Fibroblast of lung (primary cell): ENCODE data around the gene SSMEM1. TPM values are rescaled to one million over a fixed set of nuclear protein-coding genes. Genes with fewer than 3 reads are reported as not detected.

ENCODE experiments used
- DNase-seq, 2 donors: peaks; one replicate each; pipeline versions ENCODE4 v3.0.0 to v3.0.0-alpha.2; 2010; ENCODE audit warnings: low read depth in 2 of 2
- H2AFZ ChIP-seq: 2 replicates; pipeline ENCODE4 v1.5.1; 2012; ENCODE audit warnings: low read length, control low read depth, inconsistent platforms
- H3K27ac ChIP-seq: 2 replicates; pipeline ENCODE4 v1.5.1; 2011; ENCODE audit warnings: low read length, control low read depth; ENCODE audit not compliant: insufficient read depth
- H3K27me3 ChIP-seq: 2 replicates; pipeline ENCODE4 v1.5.1; 2011; ENCODE audit warnings: mild to moderate bottlenecking, low read length; ENCODE audit not compliant: control insufficient read depth, insufficient read depth
- H3K36me3 ChIP-seq: 2 replicates; pipeline ENCODE4 v1.5.1; 2011; ENCODE audit warnings: low read length; ENCODE audit not compliant: control insufficient read depth, insufficient read depth
- H3K4me1 ChIP-seq: 2 replicates; pipeline ENCODE4 v1.5.1; 2011; ENCODE audit warnings: low read length; ENCODE audit not compliant: control insufficient read depth, insufficient read depth; ENCODE audit errors: extremely low read depth
- H3K4me2 ChIP-seq: 2 replicates; pipeline ENCODE4 v1.5.1; 2011; ENCODE audit warnings: low read length, control low read depth; ENCODE audit not compliant: insufficient read depth; ENCODE audit errors: extremely low read depth
- H3K4me3 ChIP-seq, 4 experiments: fragments of 200-600 bp in 1 of 4; sonication (generic) in 1 of 4; replicated peaks in 1 of 4; 2 replicates each; pipeline ENCODE4 v1.5.1; 2011 to 2016; ENCODE audit warnings: low read length in 4 of 4, low read depth in 3 of 4, mild to moderate bottlenecking in 3 of 4, control low read depth in 2 of 4, inconsistent platforms in 1 of 4, mixed read lengths in 1 of 4; ENCODE audit not compliant: insufficient read depth in 1 of 4; ENCODE audit errors: control extremely low read depth in 1 of 4
- H3K79me2 ChIP-seq: 2 replicates; pipeline ENCODE4 v1.5.1; 2012; ENCODE audit warnings: mild to moderate bottlenecking, low read length, inconsistent platforms; ENCODE audit not compliant: control insufficient read depth, insufficient read depth
- H3K9ac ChIP-seq: 2 replicates; pipeline ENCODE4 v1.5.1; 2011; ENCODE audit warnings: mild to moderate bottlenecking, low read length, control low read depth; ENCODE audit not compliant: insufficient read depth
- H3K9me3 ChIP-seq: 2 replicates; pipeline ENCODE4 v1.5.1; 2012; ENCODE audit warnings: low read depth, low read length; ENCODE audit not compliant: control insufficient read depth, insufficient read depth
- H4K20me1 ChIP-seq: 2 replicates; pipeline ENCODE4 v1.5.1; 2011; ENCODE audit warnings: low read length; ENCODE audit not compliant: control insufficient read depth, insufficient read depth; ENCODE audit errors: extremely low read depth
- CTCF ChIP-seq, 2 donors: IDR thresholded peaks in 1 of 2; conservative IDR thresholded peaks in 1 of 2; 1 replicate in 1 of 2; 2 replicates in 1 of 2; pipeline ENCODE4 v1.5.1; 2011 to 2012; ENCODE audit warnings: low read length in 2 of 2, control low read depth in 1 of 2, inconsistent platforms in 1 of 2, low read depth in 1 of 2, mild to moderate bottlenecking in 1 of 2
- EZH2 ChIP-seq: IDR thresholded peaks from 2 replicates; pipeline ENCODE4 v1.5.1; 2012; ENCODE audit warnings: low read length, control low read depth, mild to moderate bottlenecking; ENCODE audit errors: missing control alignments
- polyA plus RNA-seq, 2 donors: library from polyadenylated mRNA; depleted of rRNA in 1 of 2; stranded (reverse) in 1 of 2; unstranded in 1 of 2; fragments of >200 nt; gene quantifications; 2 replicates each; pipeline ENCODE4 v1.2.1, GENCODE V29; 2011 to 2012; ENCODE audit warnings: missing spikeins in 1 of 2
- total RNA-seq: library from RNA; depleted of rRNA; stranded (reverse); fragments of >200 nt; gene quantifications from 2 replicates; pipeline ENCODE4 v1.2.1, GENCODE V29; 2014

The SSMEM1 gene
- total and polyA plus RNA-seq, 2 donors (not counting 1 experiment from before 2014, with no cell fraction given) = not detected

DNA sequence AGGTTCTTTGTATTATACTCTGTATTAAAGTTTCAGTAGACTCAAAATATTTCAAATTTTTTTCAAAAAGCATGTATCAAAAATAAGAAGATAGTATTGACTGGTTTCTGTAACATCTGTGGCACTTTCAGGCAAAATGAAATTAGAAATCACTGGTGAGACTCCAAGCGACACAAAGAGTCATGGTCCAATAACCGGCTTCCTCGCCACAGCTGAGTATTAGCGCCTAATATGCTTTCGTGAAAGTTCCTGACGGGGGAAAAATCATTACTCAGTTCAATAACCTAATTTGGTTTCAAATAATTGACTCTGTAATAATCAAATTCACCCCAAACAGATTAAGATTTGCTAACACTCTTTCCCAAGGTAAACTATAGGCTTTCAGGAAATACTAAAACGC, 15.9 kb upstream of the SSMEM1 start:
- Histone ChIP-seq H3K27me3 (no peaks in the 10 kb centered on the region), H3K9ac (no peak overlapping the region), H3K36me3 (peaks cover 2% of the 10 kb centered on the region), H3K9me3 (no peaks in the 10 kb centered on the region), H3K79me2 (no peaks in the 10 kb centered on the region), H4K20me1 (no peaks in the 10 kb centered on the region), H3K4me1 (no peaks in the 10 kb centered on the region), H3K4me3 (no peak overlapping the region), H3K4me2 (no peak overlapping the region), H2AFZ (no peak overlapping the region), H3K27ac (no peak overlapping the region)
- no peak for DNase-seq
- TF ChIP-seq CTCF (conservative IDR thresholded peaks at IDR 0.05 in 1 of 2, IDR thresholded peaks at IDR 0.05 in 1 of 2; ENCODE audit: low read depth in 1 of 2, low read length in 2 of 2) = no peak
- no peak for TF ChIP-seq EZH2

- no peaks in the 10 kb centered on the region for H3K27me3 ChIP-seq
- no peak overlapping the region for H3K4me3 ChIP-seq
- DNase-seq = no peak
- no peaks in the 10 kb centered on the region for H4K20me1 ChIP-seq
- peaks cover 6% of the 10 kb centered on the region for H3K36me3 ChIP-seq
- no peak for TF ChIP-seq EZH2
- no peak for TF ChIP-seq CTCF (conservative IDR thresholded peaks at IDR 0.05 in 1 of 2, IDR thresholded peaks at IDR 0.05 in 1 of 2; ENCODE audit: low read depth in 1 of 2, low read length in 2 of 2)
- H3K27ac ChIP-seq = no peak overlapping the region
- H2AFZ ChIP-seq = no peak overlapping the region
- no peaks in the 10 kb centered on the region for H3K79me2 ChIP-seq
- H3K4me2 ChIP-seq = no peak overlapping the region
- H3K4me1 ChIP-seq = no peaks in the 10 kb centered on the region
- H3K9me3 ChIP-seq = no peaks in the 10 kb centered on the region
- H3K9ac ChIP-seq = no peak overlapping the region
Measured at GRCh38 chr7:130195396-130195795, 12.3 kb upstream of the SSMEM1 start.

- no peak overlapping the region for H3K27ac ChIP-seq
- H3K9ac ChIP-seq = no peak overlapping the region
- no peak for TF ChIP-seq EZH2
- TF ChIP-seq CTCF (conservative IDR thresholded peaks at IDR 0.05 in 1 of 2, IDR thresholded peaks at IDR 0.05 in 1 of 2; ENCODE audit: low read depth in 1 of 2, low read length in 2 of 2) = no peak
- no peaks in the 10 kb centered on the region for H4K20me1 ChIP-seq
- H3K4me2 ChIP-seq = no peak overlapping the region
- H2AFZ ChIP-seq = no peak overlapping the region
- H3K79me2 ChIP-seq = no peaks in the 10 kb centered on the region
- H3K9me3 ChIP-seq = no peaks in the 10 kb centered on the region
- H3K27me3 ChIP-seq = no peaks in the 10 kb centered on the region
- DNase-seq = no peak
- no peaks in the 10 kb centered on the region for H3K4me1 ChIP-seq
- peaks cover 6% of the 10 kb centered on the region for H3K36me3 ChIP-seq
- no peak overlapping the region for H3K4me3 ChIP-seq
Measured at GRCh38 chr7:130196476-130196875, 11.2 kb upstream of the SSMEM1 start.
